HepG2 (cell line): ENCODE data around the gene SH3D19. TPM values are rescaled to one million over a fixed set of nuclear protein-coding genes. Genes with fewer than 3 reads are reported as not detected.

ENCODE experiments used
- ATAC-seq: fragments of 200-7000 bp; cut with Tn5 transposase; 3 replicates; pipeline ENCODE4 v1.9.1; 2020; ENCODE audit warnings: mild to moderate bottlenecking, moderate library complexity
- BruUV-seq: library from RNA; stranded (reverse); fragments of 400-500 nt; replicated peaks from 2 replicates; lab custom pipeline; 2021; lab: Mats Ljungman, UMichigan
- CTCF ChIA-PET: fragments of 300-600 bp; formaldehyde crosslinking; extraction: SDS; loops from one replicate; lab custom pipeline; 2021; ENCODE audit warnings: low total read pairs, inconsistent platforms, low intra/inter-chr PET ratio; lab: Yijun Ruan, JAX
- POLR2A ChIA-PET: fragments of 350-600 bp; sonication (Branson Sonifier 250); formaldehyde crosslinking; loops from one replicate; lab custom pipeline; 2020; ENCODE audit warnings: antibody characterized with exemption, inconsistent platforms; lab: Yijun Ruan, JAX
- DNase-seq: peaks from one replicate; pipeline ENCODE4 v3.0.0-alpha.2; 2015; ENCODE audit warnings: low spot score
- FAIRE-seq: peaks from 3 replicates; lab custom pipeline; 2011; peaks lifted over from hg19 to GRCh38; lab: Jason Lieb, UNC
- H2AFZ ChIP-seq: one replicate; pipeline ENCODE4 v1.6.1; 2011; ENCODE audit warnings: low read length, inconsistent platforms
- H3K27ac ChIP-seq: fragments of 300-600 bp; 3 replicates; pipeline ENCODE4 v1.8.0; 2011; ENCODE audit warnings: mixed run types, mild to moderate bottlenecking, mixed read lengths, low read length, inconsistent platforms; ENCODE audit not compliant: insufficient read depth; ENCODE audit errors: extremely low read length
- H3K27me3 ChIP-seq, 2 experiments: fragments of 200-600 bp in 1 of 2; 2 replicates in 1 of 2; 3 replicates in 1 of 2; pipeline versions ENCODE4 v1.6.0 to v1.8.0; 2011; ENCODE audit warnings: low read length in 2 of 2, mild to moderate bottlenecking in 2 of 2, moderate library complexity in 2 of 2, inconsistent platforms in 1 of 2; ENCODE audit not compliant: insufficient read depth in 2 of 2, control insufficient read depth in 1 of 2
- H3K36me3 ChIP-seq, 2 experiments: fragments of 200-600 bp in 1 of 2; replicated peaks in 1 of 2; 2 replicates in 1 of 2; 3 replicates in 1 of 2; pipeline versions ENCODE4 v1.5.1 to v1.8.0; 2011; ENCODE audit warnings: low read length in 2 of 2, inconsistent platforms in 1 of 2; ENCODE audit not compliant: insufficient read depth in 2 of 2, control insufficient read depth in 1 of 2
- H3K4me1 ChIP-seq: 2 replicates; pipeline ENCODE4 v1.5.1; 2012; ENCODE audit warnings: low read length, inconsistent platforms; ENCODE audit not compliant: insufficient read depth
- H3K4me2 ChIP-seq: 2 replicates; pipeline ENCODE4 v1.6.0; 2011; ENCODE audit warnings: low read depth, low read length, inconsistent platforms
- H3K4me3 ChIP-seq, 3 experiments: fragments of 200-600 bp in 1 of 3; sonication (generic), shearing (Covaris generic) in 1 of 3; replicated peaks in 1 of 3; 2 replicates each; pipeline ENCODE4 v1.5.1; 2011 to 2016; ENCODE audit warnings: low read length in 3 of 3, inconsistent platforms in 2 of 3, low read depth in 2 of 3, mild to moderate bottlenecking in 2 of 3, control low read depth in 1 of 3, mixed read lengths in 1 of 3; ENCODE audit not compliant: insufficient read depth in 1 of 3
- H3K79me2 ChIP-seq: one replicate; pipeline ENCODE4 v1.6.1; 2011; ENCODE audit warnings: low read length, inconsistent platforms; ENCODE audit not compliant: insufficient read depth
- H3K9ac ChIP-seq: 2 replicates; pipeline ENCODE4 v1.6.0; 2011; ENCODE audit warnings: mild to moderate bottlenecking, low read depth, low read length, inconsistent platforms; ENCODE audit not compliant: insufficient read depth
- H3K9me3 ChIP-seq: 2 replicates; pipeline ENCODE4 v1.5.1; 2012; ENCODE audit warnings: mild to moderate bottlenecking, low read length
- H4K20me1 ChIP-seq: 2 replicates; pipeline ENCODE4 v1.6.0; 2011; ENCODE audit warnings: inconsistent platforms, mild to moderate bottlenecking, low read length, moderate library complexity; ENCODE audit not compliant: insufficient read depth
- ATF5 ChIP-seq: sonication (generic); formaldehyde crosslinking; IDR thresholded peaks from 2 replicates; pipeline ENCODE4 v1.4.0; 2020; ENCODE audit warnings: mild to moderate bottlenecking, low read depth, missing genetic modification reagents
- DRAP1 ChIP-seq: IDR thresholded peaks from 2 replicates; pipeline ENCODE4 v1.6.1; 2016; ENCODE audit warnings: missing genetic modification reagents, missing compliant biosample characterization
- POGK ChIP-seq: sonication (generic); formaldehyde crosslinking; conservative IDR thresholded peaks from 2 replicates; pipeline ENCODE4 v1.8.0; 2022; ENCODE audit warnings: mild to moderate bottlenecking, moderate library complexity, missing genetic modification reagents
- POGZ ChIP-seq: sonication (generic); formaldehyde crosslinking; IDR thresholded peaks from 2 replicates; pipeline ENCODE4 v1.4.0; 2020; ENCODE audit warnings: mild to moderate bottlenecking, missing genetic modification reagents
- POLR2AphosphoS5 ChIP-seq: IDR thresholded peaks from 2 replicates; pipeline ENCODE4 v1.6.1; 2012; ENCODE audit warnings: low read depth, low read length
- TCF12 ChIP-seq, 2 experiments: fragments of 450-650 bp in 1 of 2; sonication (generic) in 1 of 2; formaldehyde crosslinking in 1 of 2; IDR thresholded peaks; 2 replicates each; pipeline versions ENCODE4 v1.6.1 to v1.8.0; 2017 to 2022; ENCODE audit warnings: antibody characterized with exemption in 1 of 2, mild to moderate bottlenecking in 1 of 2, missing genetic modification reagents in 1 of 2, moderate library complexity in 1 of 2
- THAP8 ChIP-seq: sonication (generic); formaldehyde crosslinking; IDR thresholded peaks from 2 replicates; pipeline ENCODE4 v1.5.1; 2020; ENCODE audit warnings: missing genetic modification reagents, mild to moderate bottlenecking, borderline replicate concordance
- ZNF337 ChIP-seq: sonication (generic); formaldehyde crosslinking; IDR thresholded peaks from 2 replicates; pipeline ENCODE4 v1.5.1; 2020; ENCODE audit warnings: missing genetic modification reagents, low read depth, mild to moderate bottlenecking, borderline replicate concordance
- ZNF672 ChIP-seq: sonication (generic); formaldehyde crosslinking; IDR thresholded peaks from 2 replicates; pipeline ENCODE4 v1.8.1; 2022; ENCODE audit warnings: missing genetic modification reagents
- ZNF709 ChIP-seq: sonication (generic); formaldehyde crosslinking; IDR thresholded peaks from 2 replicates; pipeline ENCODE4 v1.5.0; 2020; ENCODE audit warnings: mild to moderate bottlenecking, missing genetic modification reagents
- WGBS: methylation state at CpG from one replicate; pipeline ENCODE4 v1.1.6; 2017; ENCODE audit warnings: low lambda C conversion rate; 5-methylcytosine and 5-hydroxymethylcytosine counted together
- in situ Hi-C: cut with HindIII; loops from 2 replicates; pipeline ENCODE4 v1.10.0; 2017; ENCODE audit warnings: low pct_unique_long_range_greater_than_20kb; ENCODE audit not compliant: extremely low pct_ligation_motif_present
- intact Hi-C: fragments of 100-400 bp; cut with micrococcal nuclease; formaldehyde crosslinking; loops from one replicate; pipeline ENCODE4 v1.10.0; 2022; ENCODE audit not compliant: unreplicated experiment
- polyA plus RNA-seq, 8 experiments: library from polyadenylated mRNA; depleted of rRNA in 3 of 8; stranded (reverse) in 7 of 8; unstranded in 1 of 8; fragments of >200 nt; fragmentation: Illumina TruSeq in 4 of 8; extraction: Trizol in 4 of 8; gene quantifications; 2 replicates each; pipeline versions ENCODE4 v1.2.1 to v1.2.3, GENCODE V29; 2011 to 2016; ENCODE audit warnings: low read depth in 4 of 8, missing spikeins in 1 of 8, mixed read lengths in 1 of 8; ENCODE audit not compliant: insufficient read depth in 1 of 8
- total RNA-seq, 5 experiments: library from RNA; depleted of rRNA; stranded (reverse); fragments of >200 nt; fragmentation: Illumina TruSeq; extraction: Trizol; gene quantifications; 2 replicates each; pipeline ENCODE4 v1.2.3, GENCODE V29; 2016; ENCODE audit warnings: low read depth in 1 of 5
- TF ChIP-seq, protein P1 (sequence below): sonication (generic); formaldehyde crosslinking; IDR thresholded peaks from 2 replicates; pipeline ENCODE4 v1.5.0; 2020; ENCODE audit warnings: missing genetic modification reagents
- TF ChIP-seq, protein P2 (sequence below): sonication (generic); formaldehyde crosslinking; conservative IDR thresholded peaks from 2 replicates; pipeline ENCODE4 v1.4.0; 2020; ENCODE audit warnings: missing genetic modification reagents

Gene SH3D19
- total and polyA plus RNA-seq, 2 of the 13 experiments (the other 11 are each of a cell fraction or from before 2014, with no cell fraction given) = 31.2 to 38.0 TPM

DNA sequence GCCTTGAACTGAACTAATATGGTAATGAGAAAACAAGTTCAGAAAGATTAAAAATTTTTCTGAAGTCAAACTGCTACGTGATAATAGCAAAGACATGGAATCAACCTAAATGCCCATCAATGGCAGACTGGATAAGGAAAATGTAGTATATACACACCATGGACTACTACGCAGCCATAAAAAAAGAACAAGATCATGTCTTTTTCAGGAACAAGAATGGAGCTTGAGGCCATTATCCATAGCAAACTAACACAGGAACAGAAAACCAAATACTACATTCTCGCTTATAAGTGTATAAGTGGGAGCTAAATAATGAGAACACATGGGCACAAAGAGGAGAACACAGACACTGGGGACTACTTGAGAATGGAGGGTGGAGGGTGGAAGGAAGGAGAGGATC is 230.3 kb downstream of the SH3D19 start:
- H3K9me3 ChIP-seq = no peaks in the 10 kb centered on the region
- H4K20me1 ChIP-seq = peaks cover 5% of the 10 kb centered on the region; the same call in 1 of the 2 replicates
- intact Hi-C loops = no loop called here
- no peak for DNase-seq
- FAIRE-seq = no peak
- H3K4me1 ChIP-seq = peaks cover 63% of the 10 kb centered on the region
- no peaks in the 10 kb centered on the region for H3K36me3 ChIP-seq
- 81% methylated on average over 3 of the region's 3 CpGs for WGBS
- H3K79me2 ChIP-seq = peaks cover 7% of the 10 kb centered on the region
- peak overlapping the region; percentile 43; the same call in 1 of the 2 replicates for H3K4me2 ChIP-seq
- H3K27ac ChIP-seq = no peak overlapping the region
- ATAC-seq = no peak
- in situ Hi-C loops = loop anchor here (5.0 kb wide), 1 partner anchor 78 kb away; the partner anchor contains the start of gene LRBA
- no peak overlapping the region for H2AFZ ChIP-seq
- ChIA-PET CTCF (no interaction called here), POLR2A (no interaction called here)
- TF ChIP-seq ZNF672 (no peak), ZNF337 (CRISPR knock-in tag) (no peak), DRAP1 (CRISPR knock-in tag) (no peak), THAP8 (no peak), POLR2AphosphoS5 (no peak), POGK (no peak), ZNF709 (no peak), POGZ (no peak), TCF12 (IDR thresholded peaks at IDR 0.05) (no peak), TCF12 (CRISPR knock-in tag; IDR thresholded peaks at IDR 0.05) (no peak), ATF5 (CRISPR knock-in tag) (no peak)
- TF ChIP-seq, protein P1, sequence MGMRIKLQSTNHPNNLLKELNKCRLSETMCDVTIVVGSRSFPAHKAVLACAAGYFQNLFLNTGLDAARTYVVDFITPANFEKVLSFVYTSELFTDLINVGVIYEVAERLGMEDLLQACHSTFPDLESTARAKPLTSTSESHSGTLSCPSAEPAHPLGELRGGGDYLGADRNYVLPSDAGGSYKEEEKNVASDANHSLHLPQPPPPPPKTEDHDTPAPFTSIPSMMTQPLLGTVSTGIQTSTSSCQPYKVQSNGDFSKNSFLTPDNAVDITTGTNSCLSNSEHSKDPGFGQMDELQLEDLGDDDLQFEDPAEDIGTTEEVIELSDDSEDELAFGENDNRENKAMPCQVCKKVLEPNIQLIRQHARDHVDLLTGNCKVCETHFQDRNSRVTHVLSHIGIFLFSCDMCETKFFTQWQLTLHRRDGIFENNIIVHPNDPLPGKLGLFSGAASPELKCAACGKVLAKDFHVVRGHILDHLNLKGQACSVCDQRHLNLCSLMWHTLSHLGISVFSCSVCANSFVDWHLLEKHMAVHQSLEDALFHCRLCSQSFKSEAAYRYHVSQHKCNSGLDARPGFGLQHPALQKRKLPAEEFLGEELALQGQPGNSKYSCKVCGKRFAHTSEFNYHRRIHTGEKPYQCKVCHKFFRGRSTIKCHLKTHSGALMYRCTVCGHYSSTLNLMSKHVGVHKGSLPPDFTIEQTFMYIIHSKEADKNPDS (CRISPR knock-in tag) = no peak
- TF ChIP-seq, protein P2, sequence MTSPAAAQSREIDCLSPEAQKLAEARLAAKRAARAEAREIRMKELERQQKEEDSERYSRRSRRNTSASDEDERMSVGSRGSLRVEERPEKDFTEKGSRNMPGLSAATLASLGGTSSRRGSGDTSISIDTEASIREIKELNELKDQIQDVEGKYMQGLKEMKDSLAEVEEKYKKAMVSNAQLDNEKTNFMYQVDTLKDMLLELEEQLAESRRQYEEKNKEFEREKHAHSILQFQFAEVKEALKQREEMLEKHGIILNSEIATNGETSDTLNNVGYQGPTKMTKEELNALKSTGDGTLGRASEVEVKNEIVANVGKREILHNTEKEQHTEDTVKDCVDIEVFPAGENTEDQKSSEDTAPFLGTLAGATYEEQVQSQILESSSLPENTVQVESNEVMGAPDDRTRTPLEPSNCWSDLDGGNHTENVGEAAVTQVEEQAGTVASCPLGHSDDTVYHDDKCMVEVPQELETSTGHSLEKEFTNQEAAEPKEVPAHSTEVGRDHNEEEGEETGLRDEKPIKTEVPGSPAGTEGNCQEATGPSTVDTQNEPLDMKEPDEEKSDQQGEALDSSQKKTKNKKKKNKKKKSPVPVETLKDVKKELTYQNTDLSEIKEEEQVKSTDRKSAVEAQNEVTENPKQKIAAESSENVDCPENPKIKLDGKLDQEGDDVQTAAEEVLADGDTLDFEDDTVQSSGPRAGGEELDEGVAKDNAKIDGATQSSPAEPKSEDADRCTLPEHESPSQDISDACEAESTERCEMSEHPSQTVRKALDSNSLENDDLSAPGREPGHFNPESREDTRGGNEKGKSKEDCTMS (CRISPR knock-in tag) = no peak
- no peak overlapping the region for H3K9ac ChIP-seq
- no peaks in the 10 kb centered on the region; a peak in 1 of 5 replicates for H3K27me3 ChIP-seq
- BruUV-seq = no TSS peak
- H3K4me3 ChIP-seq = no peak overlapping the region
